HG03045 (cell line): ENCODE data around the gene BOK.
A peak's percentile ranks its signal among the peaks of the same experiment; 100 is the strongest.

Source experiments
- ATAC-seq: cut with Tn5 transposase; IDR thresholded peaks from one replicate; pipeline ENCODE4 v1.9.1; 2021; ENCODE audit warnings: mild to moderate bottlenecking, moderate library complexity; ENCODE audit not compliant: unreplicated experiment

Gene BOK

GRCh38 chr2:241598061-241598460, 39.5 kb downstream of the BOK start:
- ATAC-seq = no peak

DNA sequence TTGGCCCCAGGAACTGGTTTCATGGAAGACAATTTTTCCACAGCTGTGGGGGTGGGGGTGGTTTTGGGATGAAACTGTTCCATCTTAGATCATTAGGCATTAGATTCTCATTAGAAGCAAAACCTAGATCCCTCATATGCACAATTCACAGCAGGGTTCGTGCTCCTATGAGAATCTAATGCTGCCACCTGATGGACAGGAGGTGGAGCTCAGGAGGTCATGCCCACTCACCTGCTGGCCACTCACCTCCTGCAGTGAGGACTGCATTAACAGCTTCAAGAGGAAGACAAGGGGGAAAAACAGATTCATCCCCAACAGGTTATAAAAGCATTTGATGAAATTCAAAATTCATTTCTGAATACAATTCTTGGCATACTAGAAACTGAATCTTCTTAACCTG, 39.9 kb downstream of the BOK start:
- ATAC-seq = no peak

DNA sequence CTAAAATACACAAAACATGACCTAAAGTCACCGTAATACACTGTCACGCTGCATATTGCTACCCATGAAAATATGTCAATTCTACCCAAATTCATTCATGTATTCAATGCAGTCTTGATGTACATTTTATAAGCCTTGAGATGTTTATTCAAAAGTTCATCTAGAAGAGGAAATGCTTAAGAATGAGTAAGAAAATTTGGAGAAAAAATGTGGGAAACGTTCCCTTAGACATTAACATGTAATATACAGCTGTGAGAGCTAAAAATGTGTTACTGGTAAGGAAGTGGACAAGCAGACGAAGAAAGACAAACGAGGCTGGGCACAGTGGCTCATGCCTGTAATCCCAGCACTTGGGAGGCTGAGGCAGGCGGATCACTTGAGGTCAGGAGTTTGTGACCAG, 41.1 kb downstream of the BOK start:
- ATAC-seq = no peak

- no peak for ATAC-seq
Measured at GRCh38 chr2:241601841-241602240, 43.3 kb downstream of the BOK start.

DNA sequence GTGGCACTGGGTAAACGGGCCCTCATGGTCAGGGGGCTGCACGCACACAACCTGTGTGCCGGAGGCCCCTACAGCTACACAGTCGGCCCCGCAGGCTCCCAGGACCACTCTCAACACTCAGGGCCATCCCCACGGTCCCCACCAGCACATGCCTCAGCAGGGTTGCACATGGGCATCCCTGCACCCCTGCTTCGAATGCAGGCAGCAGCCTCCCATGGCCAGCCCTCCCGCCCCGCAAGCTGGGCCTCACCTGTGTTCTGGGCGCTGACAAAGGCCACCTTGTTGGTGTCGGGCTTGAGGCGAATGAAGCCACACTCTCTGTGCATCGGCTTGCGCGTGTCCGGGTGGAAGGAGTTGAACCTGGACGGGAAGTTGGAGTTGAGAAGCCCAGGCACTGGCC, 44.2 kb downstream of the BOK start:
- ATAC-seq = no peak

DNA sequence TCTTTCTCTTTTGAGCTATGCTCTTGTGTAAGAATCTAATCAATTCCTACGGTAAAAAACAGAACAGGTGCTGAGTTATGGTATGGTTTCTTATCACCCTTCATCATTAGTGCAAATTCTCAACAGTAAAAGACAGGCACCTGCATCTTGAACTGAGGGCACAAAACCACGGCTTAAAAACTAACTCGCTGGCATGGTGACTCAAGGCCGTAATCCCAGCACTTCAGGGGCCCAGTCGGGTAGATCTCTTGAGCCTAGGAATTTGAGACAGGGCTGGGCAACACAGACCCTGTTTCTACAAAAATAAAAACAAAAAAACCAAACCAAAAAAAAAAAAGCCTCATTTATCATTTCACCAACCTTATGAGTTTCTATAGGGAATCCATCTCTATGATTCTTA, 45.1 kb downstream of the BOK start:
- ATAC-seq = no peak

GRCh38 chr2:241606186-241606585, 47.6 kb downstream of the BOK start:
- ATAC-seq = no peak

GRCh38 chr2:241607162-241607885, 48.8 kb downstream of the BOK start:
- ATAC-seq = no peak

DNA sequence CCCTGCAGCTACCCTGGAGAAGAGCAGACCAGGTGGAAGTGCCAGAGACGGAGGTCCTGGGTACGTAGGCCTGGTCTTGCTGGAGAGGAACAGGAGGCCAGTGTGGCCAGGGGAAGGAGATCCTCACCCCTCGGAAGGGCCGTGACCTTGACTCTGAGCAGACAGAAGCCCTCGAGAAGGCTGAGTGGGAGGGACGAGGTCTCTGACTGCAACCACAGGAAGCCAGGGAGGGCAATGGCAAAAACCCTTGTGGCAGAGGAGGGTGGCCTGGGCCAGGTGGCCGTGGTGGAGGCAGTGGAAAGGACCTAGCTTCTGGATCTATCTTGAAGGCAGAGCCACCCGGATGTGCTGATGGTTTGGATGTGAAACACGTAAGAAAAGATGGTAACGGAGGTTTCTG, 50.3 kb downstream of the BOK start:
- ATAC-seq = no peak

GRCh38 chr2:241609859-241610793, 51.6 kb downstream of the BOK start:
- peak; percentile 88 for ATAC-seq

GRCh38 chr2:241611062-241611461, 52.5 kb downstream of the BOK start:
- no peak for ATAC-seq

- no peak for ATAC-seq
Measured at GRCh38 chr2:241612156-241613016, 53.8 kb downstream of the BOK start.

GRCh38 chr2:241613017-241613780, 54.7 kb downstream of the BOK start:
- ATAC-seq = no peak

- no peak for ATAC-seq
Measured at GRCh38 chr2:241615041-241615440, 56.5 kb downstream of the BOK start.

- ATAC-seq = no peak
Measured at GRCh38 chr2:241615522-241616052, 57.0 kb downstream of the BOK start.

DNA sequence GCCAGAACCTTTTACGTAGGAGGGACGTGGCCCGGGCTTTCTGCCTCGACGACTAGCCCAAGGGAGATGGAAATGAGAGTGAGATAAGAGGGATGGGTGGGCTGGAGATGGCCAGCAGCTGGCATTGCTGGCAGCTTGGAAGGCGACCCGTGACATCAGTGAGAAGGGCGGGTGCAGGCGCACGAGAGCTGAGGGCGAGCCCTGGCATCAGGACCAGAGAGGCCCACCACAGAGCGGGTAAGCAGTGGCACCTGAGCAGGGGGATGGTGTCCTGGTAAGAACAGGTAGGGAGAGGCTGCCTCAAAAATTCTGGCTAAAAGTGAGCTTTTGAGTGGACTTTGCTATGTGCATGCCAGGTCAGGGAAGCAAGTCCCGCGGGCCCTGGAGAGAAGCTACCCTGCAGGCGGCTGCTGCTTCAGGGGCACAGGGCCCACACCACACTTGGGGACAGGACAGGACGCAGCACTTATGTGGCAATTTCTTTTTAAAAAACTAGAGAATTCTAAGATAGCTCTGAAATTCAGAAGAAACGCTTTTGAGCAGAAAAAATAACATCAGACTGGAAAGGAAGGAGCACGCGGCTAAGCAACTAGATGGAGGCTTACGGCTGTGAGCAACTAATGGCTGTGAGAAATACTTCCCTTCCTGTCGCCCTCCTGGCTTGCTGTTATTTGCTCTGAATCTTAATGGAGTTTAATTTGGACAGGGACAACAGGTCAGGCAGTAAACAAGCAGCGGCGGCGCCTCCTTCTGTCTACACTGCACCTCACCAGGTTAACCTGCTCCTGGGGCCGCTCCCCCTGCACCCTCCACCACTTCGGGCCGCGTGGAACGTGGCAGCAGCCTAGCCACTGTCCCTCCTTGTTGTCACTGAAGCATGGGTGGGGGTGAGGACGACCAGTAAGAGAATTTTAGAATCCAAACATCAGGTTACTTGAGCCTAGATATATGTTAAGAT, 57.9 kb downstream of the BOK start:
- ATAC-seq = no peak

DNA sequence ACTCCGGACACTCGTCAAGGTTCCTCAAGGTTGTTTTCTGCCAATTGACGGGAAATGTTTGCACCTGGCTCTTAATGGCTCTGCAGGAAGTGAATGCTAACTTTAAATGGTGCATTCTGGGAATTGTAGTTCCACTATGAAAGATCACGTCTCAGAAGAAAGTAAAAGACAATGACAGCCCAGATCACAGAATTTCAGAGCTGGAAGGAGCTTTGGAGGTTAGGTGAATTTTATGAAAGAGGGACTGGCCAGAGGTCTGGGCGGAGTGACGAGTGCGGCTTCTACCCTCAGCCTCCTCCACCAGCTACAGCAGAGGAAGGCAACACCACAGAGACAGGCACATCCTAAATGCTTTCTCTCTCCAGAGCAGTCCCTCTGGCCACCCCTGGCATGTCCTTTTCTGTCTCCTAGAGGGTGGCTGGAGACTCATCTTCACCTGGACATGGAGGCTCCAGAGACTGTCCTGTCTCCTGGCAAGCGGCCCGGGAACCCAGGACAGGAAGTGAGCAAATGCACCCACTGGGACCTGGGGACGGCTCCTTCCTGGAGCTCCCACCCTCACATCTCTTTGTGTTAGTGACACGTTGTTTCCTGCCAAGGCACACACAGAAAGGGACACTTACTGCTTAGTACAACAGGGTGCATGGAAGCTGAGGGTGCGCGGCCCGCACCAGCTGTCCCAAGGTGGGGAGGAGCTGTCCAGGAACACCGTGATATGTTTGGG, 59.0 kb downstream of the BOK start:
- ATAC-seq = no peak

DNA sequence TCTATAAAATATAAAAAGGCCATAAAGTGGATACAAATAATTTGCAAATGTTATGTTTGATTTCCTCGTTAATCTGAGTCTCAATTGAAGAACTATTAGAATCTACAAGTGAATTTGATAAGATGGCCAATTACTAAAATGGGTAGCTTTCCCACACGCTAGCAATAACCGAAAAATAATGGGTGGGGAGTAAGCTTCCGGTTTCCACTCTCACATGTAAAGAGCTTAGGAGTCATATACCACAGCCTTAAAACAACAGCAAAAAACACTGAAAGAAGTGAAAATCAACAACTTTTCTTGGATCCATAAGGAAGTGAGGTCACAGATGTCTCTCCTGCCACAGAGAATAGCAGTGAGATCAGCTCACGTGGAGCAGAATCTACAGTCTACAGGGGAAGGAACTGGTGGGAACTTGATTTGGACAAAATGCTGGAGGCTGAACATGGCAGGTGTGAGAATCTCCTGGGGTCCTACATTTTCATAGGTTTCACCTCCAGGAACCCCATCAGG, 59.8 kb downstream of the BOK start:
- no peak for ATAC-seq
